Measurements from ENCODE around the gene WDFY4.

Gene WDFY4

GRCh38 chr10:48818861-48819520, 134.3 kb downstream of the WDFY4 start:
- Histone ChIP-seq H3K9ac (ENCODE audit: low read depth in 1 of 2, low read length in 2 of 2) (no peak overlapping the region), H3K27me3 (ENCODE audit: control insufficient read depth in 2 of 2, insufficient read depth in 2 of 2, low read length in 2 of 2) (no peaks in the 10 kb centered on the region), H3K4me1 (ENCODE audit: control insufficient read depth in 2 of 2, insufficient read depth in 2 of 2, low read length in 2 of 2) (no peaks in the 10 kb centered on the region), H3K9me3 (ENCODE audit: control insufficient read depth in 2 of 2, low read length in 2 of 2) (no peaks in the 10 kb centered on the region), H3K4me3 (ENCODE audit: low read length in 2 of 2) (no peak overlapping the region), H3K27ac (ENCODE audit: low read depth in 2 of 2, low read length in 2 of 2) (no peak overlapping the region), H3K36me3 (ENCODE audit: control insufficient read depth in 2 of 2, insufficient read depth in 2 of 2, low read length in 2 of 2) (no peaks in the 10 kb centered on the region)

GRCh38 chr10:48819783-48820182, 135.1 kb downstream of the WDFY4 start:
- Histone ChIP-seq H3K36me3 (ENCODE audit: control insufficient read depth in 2 of 2, insufficient read depth in 2 of 2, low read length in 2 of 2) (no peaks in the 10 kb centered on the region), H3K4me3 (ENCODE audit: low read length in 2 of 2) (no peak overlapping the region), H3K4me1 (ENCODE audit: control insufficient read depth in 2 of 2, insufficient read depth in 2 of 2, low read length in 2 of 2) (no peaks in the 10 kb centered on the region), H3K27me3 (ENCODE audit: control insufficient read depth in 2 of 2, insufficient read depth in 2 of 2, low read length in 2 of 2) (no peaks in the 10 kb centered on the region), H3K9ac (ENCODE audit: low read depth in 1 of 2, low read length in 2 of 2) (no peak overlapping the region), H3K9me3 (ENCODE audit: control insufficient read depth in 2 of 2, low read length in 2 of 2) (no peaks in the 10 kb centered on the region), H3K27ac (ENCODE audit: low read depth in 2 of 2, low read length in 2 of 2) (no peak overlapping the region)

GRCh38 chr10:48820231-48820630, 135.6 kb downstream of the WDFY4 start:
- Histone ChIP-seq H3K9ac (ENCODE audit: low read depth in 1 of 2, low read length in 2 of 2) (no peak overlapping the region), H3K36me3 (ENCODE audit: control insufficient read depth in 2 of 2, insufficient read depth in 2 of 2, low read length in 2 of 2) (no peaks in the 10 kb centered on the region), H3K9me3 (ENCODE audit: control insufficient read depth in 2 of 2, low read length in 2 of 2) (no peaks in the 10 kb centered on the region), H3K4me3 (ENCODE audit: low read length in 2 of 2) (no peak overlapping the region), H3K4me1 (ENCODE audit: control insufficient read depth in 2 of 2, insufficient read depth in 2 of 2, low read length in 2 of 2) (no peaks in the 10 kb centered on the region), H3K27ac (ENCODE audit: low read depth in 2 of 2, low read length in 2 of 2) (no peak overlapping the region), H3K27me3 (ENCODE audit: control insufficient read depth in 2 of 2, insufficient read depth in 2 of 2, low read length in 2 of 2) (no peaks in the 10 kb centered on the region)

GRCh38 chr10:48820699-48821098, 136.0 kb downstream of the WDFY4 start:
- Histone ChIP-seq H3K27ac (ENCODE audit: low read depth in 2 of 2, low read length in 2 of 2) (no peak overlapping the region), H3K36me3 (ENCODE audit: control insufficient read depth in 2 of 2, insufficient read depth in 2 of 2, low read length in 2 of 2) (no peaks in the 10 kb centered on the region), H3K4me3 (ENCODE audit: low read length in 2 of 2) (no peak overlapping the region), H3K9ac (ENCODE audit: low read depth in 1 of 2, low read length in 2 of 2) (no peak overlapping the region), H3K4me1 (ENCODE audit: control insufficient read depth in 2 of 2, insufficient read depth in 2 of 2, low read length in 2 of 2) (no peaks in the 10 kb centered on the region), H3K27me3 (ENCODE audit: control insufficient read depth in 2 of 2, insufficient read depth in 2 of 2, low read length in 2 of 2) (no peaks in the 10 kb centered on the region), H3K9me3 (ENCODE audit: control insufficient read depth in 2 of 2, low read length in 2 of 2) (no peaks in the 10 kb centered on the region)

- no peaks in the 10 kb centered on the region for H3K9me3 ChIP-seq (ENCODE audit: control insufficient read depth in 2 of 2, low read length in 2 of 2)
- H3K27ac ChIP-seq (ENCODE audit: low read depth in 2 of 2, low read length in 2 of 2) = no peak overlapping the region
- no peaks in the 10 kb centered on the region for H3K27me3 ChIP-seq (ENCODE audit: control insufficient read depth in 2 of 2, insufficient read depth in 2 of 2, low read length in 2 of 2)
- no peaks in the 10 kb centered on the region for H3K36me3 ChIP-seq (ENCODE audit: control insufficient read depth in 2 of 2, insufficient read depth in 2 of 2, low read length in 2 of 2)
- H3K4me3 ChIP-seq (ENCODE audit: low read length in 2 of 2) = no peak overlapping the region
- no peaks in the 10 kb centered on the region for H3K4me1 ChIP-seq (ENCODE audit: control insufficient read depth in 2 of 2, insufficient read depth in 2 of 2, low read length in 2 of 2)
- H3K9ac ChIP-seq (ENCODE audit: low read depth in 1 of 2, low read length in 2 of 2) = no peak overlapping the region
Observed at GRCh38 chr10:48821111-48821510, 136.4 kb downstream of the WDFY4 start.

GRCh38 chr10:48821692-48822091, 137.0 kb downstream of the WDFY4 start:
- H3K4me3 ChIP-seq (ENCODE audit: low read length in 2 of 2) = no peak overlapping the region
- no peaks in the 10 kb centered on the region for H3K9me3 ChIP-seq (ENCODE audit: control insufficient read depth in 2 of 2, low read length in 2 of 2)
- no peaks in the 10 kb centered on the region for H3K27me3 ChIP-seq (ENCODE audit: control insufficient read depth in 2 of 2, insufficient read depth in 2 of 2, low read length in 2 of 2)
- H3K27ac ChIP-seq (ENCODE audit: low read depth in 2 of 2, low read length in 2 of 2) = no peak overlapping the region
- H3K36me3 ChIP-seq (ENCODE audit: control insufficient read depth in 2 of 2, insufficient read depth in 2 of 2, low read length in 2 of 2) = no peaks in the 10 kb centered on the region
- no peaks in the 10 kb centered on the region for H3K4me1 ChIP-seq (ENCODE audit: control insufficient read depth in 2 of 2, insufficient read depth in 2 of 2, low read length in 2 of 2)
- H3K9ac ChIP-seq (ENCODE audit: low read depth in 1 of 2, low read length in 2 of 2) = no peak overlapping the region

- H3K27ac ChIP-seq (ENCODE audit: low read depth in 2 of 2, low read length in 2 of 2) = no peak overlapping the region
- no peak overlapping the region for H3K9ac ChIP-seq (ENCODE audit: low read depth in 1 of 2, low read length in 2 of 2)
- H3K4me1 ChIP-seq (ENCODE audit: control insufficient read depth in 2 of 2, insufficient read depth in 2 of 2, low read length in 2 of 2) = no peaks in the 10 kb centered on the region
- H3K4me3 ChIP-seq (ENCODE audit: low read length in 2 of 2) = no peak overlapping the region
- H3K9me3 ChIP-seq (ENCODE audit: control insufficient read depth in 2 of 2, low read length in 2 of 2) = no peaks in the 10 kb centered on the region
- peaks cover 0 to 3% of the 10 kb centered on the region in 2 donors for H3K36me3 ChIP-seq (ENCODE audit: control insufficient read depth in 2 of 2, insufficient read depth in 2 of 2, low read length in 2 of 2)
- H3K27me3 ChIP-seq (ENCODE audit: control insufficient read depth in 2 of 2, insufficient read depth in 2 of 2, low read length in 2 of 2) = no peaks in the 10 kb centered on the region
Observed at GRCh38 chr10:48833674-48834073, 149.0 kb downstream of the WDFY4 start.

GRCh38 chr10:48834189-48834965, 149.7 kb downstream of the WDFY4 start:
- Histone ChIP-seq H3K4me3 (ENCODE audit: low read length in 2 of 2) (no peak overlapping the region), H3K9ac (ENCODE audit: low read depth in 1 of 2, low read length in 2 of 2) (no peak overlapping the region), H3K9me3 (ENCODE audit: control insufficient read depth in 2 of 2, low read length in 2 of 2) (no peaks in the 10 kb centered on the region), H3K27me3 (ENCODE audit: control insufficient read depth in 2 of 2, insufficient read depth in 2 of 2, low read length in 2 of 2) (no peaks in the 10 kb centered on the region), H3K4me1 (ENCODE audit: control insufficient read depth in 2 of 2, insufficient read depth in 2 of 2, low read length in 2 of 2) (no peaks in the 10 kb centered on the region), H3K36me3 (ENCODE audit: control insufficient read depth in 2 of 2, insufficient read depth in 2 of 2, low read length in 2 of 2) (peaks cover 0 to 3% of the 10 kb centered on the region in 2 donors), H3K27ac (ENCODE audit: low read depth in 2 of 2, low read length in 2 of 2) (no peak overlapping the region)

- H3K9ac ChIP-seq (ENCODE audit: low read depth in 1 of 2, low read length in 2 of 2) = no peak overlapping the region
- H3K4me1 ChIP-seq (ENCODE audit: control insufficient read depth in 2 of 2, insufficient read depth in 2 of 2, low read length in 2 of 2) = no peaks in the 10 kb centered on the region
Observed at GRCh38 chr10:48835781-48836180, 151.1 kb downstream of the WDFY4 start.

GRCh38 chr10:48836605-48837004, 151.9 kb downstream of the WDFY4 start:
- no peaks in the 10 kb centered on the region for H3K4me1 ChIP-seq (ENCODE audit: control insufficient read depth in 2 of 2, insufficient read depth in 2 of 2, low read length in 2 of 2)
- H3K4me3 ChIP-seq (ENCODE audit: low read length in 2 of 2) = no peak overlapping the region
- H3K9me3 ChIP-seq (ENCODE audit: control insufficient read depth in 2 of 2, low read length in 2 of 2) = no peaks in the 10 kb centered on the region

More at GRCh38 chr10:48835781-48836180, 151.1 kb downstream of the WDFY4 start:
- H3K27me3 ChIP-seq (ENCODE audit: control insufficient read depth in 2 of 2, insufficient read depth in 2 of 2, low read length in 2 of 2) = no peaks in the 10 kb centered on the region
- no peak overlapping the region for H3K4me3 ChIP-seq (ENCODE audit: low read length in 2 of 2)
- H3K36me3 ChIP-seq (ENCODE audit: control insufficient read depth in 2 of 2, insufficient read depth in 2 of 2, low read length in 2 of 2) = peaks cover 0 to under 1% of the 10 kb centered on the region in 2 donors
- no peaks in the 10 kb centered on the region for H3K9me3 ChIP-seq (ENCODE audit: control insufficient read depth in 2 of 2, low read length in 2 of 2)
- no peak overlapping the region for H3K27ac ChIP-seq (ENCODE audit: low read depth in 2 of 2, low read length in 2 of 2)

More at GRCh38 chr10:48836605-48837004, 151.9 kb downstream of the WDFY4 start:
- H3K27me3 ChIP-seq (ENCODE audit: control insufficient read depth in 2 of 2, insufficient read depth in 2 of 2, low read length in 2 of 2) = no peaks in the 10 kb centered on the region
- no peaks in the 10 kb centered on the region for H3K36me3 ChIP-seq (ENCODE audit: control insufficient read depth in 2 of 2, insufficient read depth in 2 of 2, low read length in 2 of 2)
- no peak overlapping the region for H3K9ac ChIP-seq (ENCODE audit: low read depth in 1 of 2, low read length in 2 of 2)
- H3K27ac ChIP-seq (ENCODE audit: low read depth in 2 of 2, low read length in 2 of 2) = no peak overlapping the region
